GM19099 (cell line): ENCODE data around the gene TSPOAP1.

ENCODE experiments used
- POLR2A ChIP-seq: IDR thresholded peaks from 3 replicates; pipeline ENCODE4 v1.6.1; 2011; ENCODE audit warnings: low read depth; ENCODE audit not compliant: insufficient read length; ENCODE audit errors: extremely low read depth

TSPOAP1 gene, protein sequence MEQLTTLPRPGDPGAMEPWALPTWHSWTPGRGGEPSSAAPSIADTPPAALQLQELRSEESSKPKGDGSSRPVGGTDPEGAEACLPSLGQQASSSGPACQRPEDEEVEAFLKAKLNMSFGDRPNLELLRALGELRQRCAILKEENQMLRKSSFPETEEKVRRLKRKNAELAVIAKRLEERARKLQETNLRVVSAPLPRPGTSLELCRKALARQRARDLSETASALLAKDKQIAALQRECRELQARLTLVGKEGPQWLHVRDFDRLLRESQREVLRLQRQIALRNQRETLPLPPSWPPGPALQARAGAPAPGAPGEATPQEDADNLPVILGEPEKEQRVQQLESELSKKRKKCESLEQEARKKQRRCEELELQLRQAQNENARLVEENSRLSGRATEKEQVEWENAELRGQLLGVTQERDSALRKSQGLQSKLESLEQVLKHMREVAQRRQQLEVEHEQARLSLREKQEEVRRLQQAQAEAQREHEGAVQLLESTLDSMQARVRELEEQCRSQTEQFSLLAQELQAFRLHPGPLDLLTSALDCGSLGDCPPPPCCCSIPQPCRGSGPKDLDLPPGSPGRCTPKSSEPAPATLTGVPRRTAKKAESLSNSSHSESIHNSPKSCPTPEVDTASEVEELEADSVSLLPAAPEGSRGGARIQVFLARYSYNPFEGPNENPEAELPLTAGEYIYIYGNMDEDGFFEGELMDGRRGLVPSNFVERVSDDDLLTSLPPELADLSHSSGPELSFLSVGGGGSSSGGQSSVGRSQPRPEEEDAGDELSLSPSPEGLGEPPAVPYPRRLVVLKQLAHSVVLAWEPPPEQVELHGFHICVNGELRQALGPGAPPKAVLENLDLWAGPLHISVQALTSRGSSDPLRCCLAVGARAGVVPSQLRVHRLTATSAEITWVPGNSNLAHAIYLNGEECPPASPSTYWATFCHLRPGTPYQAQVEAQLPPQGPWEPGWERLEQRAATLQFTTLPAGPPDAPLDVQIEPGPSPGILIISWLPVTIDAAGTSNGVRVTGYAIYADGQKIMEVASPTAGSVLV (N-terminal part only)

DNA sequence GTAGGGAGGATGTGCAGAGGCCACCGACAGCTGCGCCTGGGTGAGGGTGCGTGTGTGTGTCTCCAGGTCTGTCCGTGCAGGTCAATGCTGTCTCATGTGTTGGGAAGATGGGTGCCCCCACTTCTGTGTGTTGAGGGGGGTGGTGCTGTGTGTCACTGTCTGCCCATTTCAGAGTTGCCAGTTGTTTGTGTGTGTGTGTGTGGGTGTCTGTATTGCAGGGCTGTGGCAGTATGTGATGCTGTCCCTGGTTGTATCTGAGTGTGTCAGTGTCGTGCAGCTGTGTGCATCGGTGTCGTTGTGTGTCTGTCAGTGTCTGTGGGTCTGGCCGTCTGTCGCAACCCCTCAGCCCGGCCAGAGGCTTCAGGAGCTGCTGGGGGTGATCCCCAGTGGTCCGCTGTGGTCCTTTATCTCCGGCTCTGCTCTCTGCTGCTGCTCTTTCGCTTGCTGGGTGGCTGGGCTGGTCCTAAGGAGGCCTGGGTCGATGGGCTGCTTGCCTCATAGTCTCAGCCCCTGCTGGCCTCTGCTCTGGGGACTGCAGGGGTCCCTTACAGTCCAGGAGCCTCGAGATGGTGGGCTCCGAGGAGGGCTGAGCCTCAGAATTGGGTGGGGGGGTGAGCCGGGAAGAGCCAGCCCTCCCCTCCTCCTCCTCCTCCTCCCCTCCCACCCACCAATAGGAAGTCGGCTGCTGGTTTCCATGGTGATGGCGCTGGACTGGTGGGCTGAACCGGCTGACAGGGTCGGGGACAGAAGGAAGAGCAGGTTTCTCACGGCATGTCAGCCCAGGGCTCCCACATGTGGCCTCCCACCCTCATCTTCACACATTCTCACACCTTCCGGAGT is at the start of gene TSPOAP1:
TSS of gene TSPOAP1 (minus strand) at position 601 of the 840 bp plus-strand sequence. CDS start 875 bp downstream, outside the sequence.
- TF ChIP-seq POLR2A = no peak

DNA sequence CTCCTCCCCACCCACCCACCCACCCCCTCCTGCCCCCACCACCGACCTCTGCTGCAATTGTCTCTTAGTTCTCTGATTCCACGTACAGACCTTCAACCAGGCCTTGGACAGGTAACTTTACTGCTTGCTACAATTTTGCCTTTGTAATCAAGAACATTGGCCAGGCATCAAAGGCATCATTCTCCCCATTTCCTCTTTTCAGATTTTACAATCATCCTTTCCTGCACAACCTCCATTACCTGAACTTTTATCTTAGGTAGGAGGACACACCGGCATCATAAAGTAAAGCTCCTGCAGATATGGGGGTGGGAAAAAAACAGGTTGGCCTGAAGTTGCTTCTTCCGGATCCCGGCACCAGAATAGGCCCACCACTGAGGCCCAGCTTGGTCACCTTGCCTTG is 49.1 kb upstream of the TSPOAP1 start:
- TF ChIP-seq POLR2A = no peak

DNA sequence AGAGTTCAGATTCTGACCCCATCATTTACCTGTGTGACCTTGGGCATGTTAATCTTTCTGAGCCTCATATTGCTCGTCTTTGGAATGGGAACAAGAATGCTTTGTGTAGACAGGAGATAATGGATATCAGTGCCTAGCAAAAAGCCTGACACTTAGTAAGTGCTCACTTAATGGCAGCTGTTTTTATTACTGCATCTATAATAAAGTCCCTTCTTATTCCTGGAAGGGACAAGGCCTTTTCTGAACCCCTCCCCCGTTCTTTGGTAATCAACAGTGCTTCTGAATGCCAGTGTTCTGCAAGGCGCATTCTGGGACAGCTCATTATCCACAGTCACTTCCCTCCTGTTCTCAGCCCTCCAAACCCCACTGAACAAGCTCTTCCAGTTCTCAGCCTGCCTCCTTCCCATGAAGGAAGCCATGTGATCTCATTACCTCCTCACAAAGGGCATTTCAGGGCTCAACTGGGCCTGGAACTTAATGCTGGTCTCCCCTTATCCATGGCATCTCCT is 48.6 kb upstream of the TSPOAP1 start:
- no peak for TF ChIP-seq POLR2A

DNA sequence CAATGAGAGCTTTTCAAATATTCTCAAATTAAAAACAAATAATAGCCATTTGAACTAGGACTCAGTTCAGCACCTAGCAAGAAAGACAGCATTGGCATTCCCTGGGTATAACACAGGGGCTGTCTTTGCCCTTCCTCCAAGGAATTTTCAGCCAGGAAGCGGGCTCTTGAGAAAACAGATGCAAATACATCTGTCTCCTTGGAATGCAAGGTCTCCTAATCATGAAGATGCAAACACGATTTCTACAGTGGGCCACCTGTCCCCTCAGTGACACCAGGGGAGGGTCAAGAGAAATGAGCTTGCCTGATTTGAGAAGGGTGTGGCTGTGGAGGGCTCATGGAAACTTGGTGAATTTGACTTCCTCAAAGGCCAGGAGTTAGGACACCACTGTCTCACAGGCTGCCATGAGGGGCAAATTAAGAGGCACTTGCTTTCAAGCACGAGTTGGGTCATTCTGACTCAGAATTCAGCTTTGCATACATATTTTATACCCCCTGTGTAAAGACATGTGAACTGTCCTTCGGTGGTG is 47.9 kb upstream of the TSPOAP1 start:
- no peak for TF ChIP-seq POLR2A

DNA sequence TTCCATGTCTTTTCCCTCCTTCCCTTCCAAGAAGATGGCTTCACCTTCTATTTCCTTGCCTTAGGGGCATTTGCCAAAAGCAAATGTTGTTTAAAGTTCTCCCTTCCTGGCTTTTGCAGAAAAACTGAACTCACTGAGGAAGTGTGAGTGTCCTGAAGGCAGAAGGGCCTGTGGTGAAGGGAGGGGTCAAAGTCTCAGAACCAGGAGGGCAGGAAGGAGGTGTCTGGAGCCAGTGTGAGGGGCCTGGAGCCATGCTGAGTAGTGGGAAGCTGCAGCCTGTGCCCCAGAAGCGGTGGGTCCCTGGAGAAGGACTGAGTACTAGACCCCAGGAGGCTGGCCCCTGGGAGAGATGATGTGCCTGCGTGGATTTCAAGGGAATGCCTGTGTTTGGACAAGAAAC is 47.2 kb upstream of the TSPOAP1 start:
- TF ChIP-seq POLR2A = no peak

DNA sequence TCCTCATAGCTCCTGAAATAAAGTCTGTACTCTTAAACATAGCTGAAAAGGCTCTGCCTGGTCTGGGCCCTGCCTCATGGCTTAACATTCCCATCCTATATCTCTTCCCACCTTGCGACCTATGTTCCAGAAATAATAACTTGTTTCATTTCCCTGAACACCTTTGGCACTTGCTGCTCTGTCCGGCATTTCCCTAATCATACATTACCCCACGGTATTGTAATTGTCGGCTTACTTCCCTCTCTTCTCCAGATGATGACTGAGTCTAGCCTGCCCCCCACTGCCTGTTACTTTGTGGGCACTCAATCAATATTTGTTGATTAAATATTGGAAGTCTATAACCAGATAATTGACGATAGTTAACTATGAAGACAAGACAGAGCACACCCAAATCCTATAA is 46.7 kb upstream of the TSPOAP1 start:
- no peak for TF ChIP-seq POLR2A

DNA sequence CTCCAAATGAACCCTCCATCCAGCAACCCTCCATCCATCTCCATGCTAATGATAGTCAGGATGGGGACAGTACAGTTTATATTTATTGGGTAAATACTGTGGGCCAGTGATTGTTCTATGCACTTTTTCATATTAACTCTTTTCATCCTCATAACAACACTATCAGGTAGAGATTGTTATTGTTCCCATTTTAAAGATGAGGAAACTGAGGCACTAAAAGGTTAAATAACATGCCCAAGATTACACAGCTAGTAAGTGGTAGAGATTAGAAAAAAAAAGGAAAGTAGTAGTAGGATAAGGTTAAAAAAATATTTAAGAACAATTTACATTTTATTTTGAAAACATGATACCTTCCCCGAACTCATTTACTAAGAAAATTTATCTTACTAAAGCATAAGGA is 45.3 kb upstream of the TSPOAP1 start:
- TF ChIP-seq POLR2A = no peak

DNA sequence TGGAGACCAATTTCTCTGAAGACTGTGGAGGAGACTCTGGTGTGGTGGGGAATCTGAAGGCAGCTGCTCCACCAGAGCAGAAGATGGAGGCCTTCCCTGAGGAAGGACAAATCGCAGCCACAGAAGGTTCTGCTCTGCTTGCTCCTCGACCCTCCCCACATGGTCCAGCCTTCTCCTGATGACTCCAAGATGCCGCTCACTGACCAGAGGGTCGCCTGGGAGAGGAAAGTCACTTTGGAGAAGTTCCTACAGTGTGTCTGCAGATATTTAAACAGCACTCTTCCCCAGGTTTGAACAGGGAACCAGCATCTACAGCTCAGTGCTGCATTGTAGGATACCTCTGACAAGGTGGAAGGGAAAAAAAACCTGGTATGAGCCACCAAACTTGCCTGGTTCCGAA is 44.4 kb upstream of the TSPOAP1 start:
- no peak for TF ChIP-seq POLR2A

DNA sequence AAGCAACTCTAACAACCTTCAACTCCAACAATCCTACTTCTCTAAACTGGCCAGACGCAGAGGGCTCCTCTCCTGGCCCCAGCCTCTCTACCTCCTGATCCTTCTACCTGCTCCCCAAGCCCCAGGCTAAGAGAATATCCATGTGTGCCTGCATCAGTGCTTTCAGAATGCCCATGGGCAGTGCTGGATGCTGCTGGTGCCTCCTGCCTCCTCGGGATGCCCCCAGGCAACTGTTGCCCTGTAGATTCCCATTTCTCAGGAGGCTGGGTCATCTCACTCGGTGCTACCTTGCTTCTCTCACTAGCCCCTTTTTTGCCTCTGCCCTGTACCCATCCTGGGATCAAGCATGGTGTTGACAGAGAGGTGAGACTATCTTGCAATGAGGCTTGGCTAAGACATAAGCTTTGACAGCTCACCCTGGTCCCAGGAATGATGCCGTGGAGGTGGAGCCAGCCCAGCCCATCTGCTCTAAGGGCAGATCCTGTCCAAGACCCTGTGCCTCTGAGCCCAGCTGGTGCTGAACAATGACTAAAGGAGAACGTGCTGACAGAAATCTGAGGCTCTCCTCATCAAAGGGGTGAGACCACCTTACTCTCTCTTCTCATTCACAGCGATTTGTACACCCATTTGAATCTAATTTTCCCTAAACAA is 42.8 kb upstream of the TSPOAP1 start:
- no peak for TF ChIP-seq POLR2A

DNA sequence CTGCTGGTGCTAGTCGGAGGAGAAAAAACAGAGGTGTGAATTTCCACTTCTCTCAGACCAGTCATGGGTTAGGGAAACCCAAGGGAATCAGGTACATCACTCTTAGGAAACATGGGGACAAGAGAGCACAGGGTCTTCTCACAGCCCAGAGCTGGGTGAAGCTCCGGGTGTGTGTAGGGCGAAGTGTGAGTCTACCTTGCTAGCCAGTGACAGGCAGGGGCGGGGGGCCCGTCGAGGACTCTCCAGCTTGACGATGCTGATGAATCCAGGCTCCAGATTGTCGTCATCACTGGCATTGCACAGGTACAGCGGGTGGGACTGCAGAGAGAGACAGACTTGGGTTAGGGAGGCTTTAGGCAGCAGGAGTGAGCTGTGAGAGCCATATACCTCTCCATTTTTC is 42.1 kb upstream of the TSPOAP1 start:
- TF ChIP-seq POLR2A = no peak

DNA sequence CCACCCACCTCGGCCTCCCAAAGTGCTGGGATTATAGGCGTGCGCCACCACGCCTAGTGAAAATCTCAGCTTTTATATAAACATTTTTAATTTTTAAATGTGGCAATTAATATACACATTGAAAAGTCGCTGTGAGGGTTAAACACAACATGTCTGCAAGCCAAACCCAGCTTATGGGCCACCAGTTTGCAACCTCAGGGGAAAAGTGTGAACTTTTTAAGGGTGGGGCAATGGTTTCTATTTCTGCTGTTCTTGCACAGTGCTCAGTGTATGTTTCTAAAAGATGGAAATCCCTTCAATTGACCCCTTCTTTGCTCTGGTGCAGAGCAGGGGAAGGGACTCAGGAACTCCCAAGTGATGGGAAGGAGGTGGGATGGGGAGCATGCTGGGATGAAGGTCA is 41.7 kb upstream of the TSPOAP1 start:
- no peak for TF ChIP-seq POLR2A

DNA sequence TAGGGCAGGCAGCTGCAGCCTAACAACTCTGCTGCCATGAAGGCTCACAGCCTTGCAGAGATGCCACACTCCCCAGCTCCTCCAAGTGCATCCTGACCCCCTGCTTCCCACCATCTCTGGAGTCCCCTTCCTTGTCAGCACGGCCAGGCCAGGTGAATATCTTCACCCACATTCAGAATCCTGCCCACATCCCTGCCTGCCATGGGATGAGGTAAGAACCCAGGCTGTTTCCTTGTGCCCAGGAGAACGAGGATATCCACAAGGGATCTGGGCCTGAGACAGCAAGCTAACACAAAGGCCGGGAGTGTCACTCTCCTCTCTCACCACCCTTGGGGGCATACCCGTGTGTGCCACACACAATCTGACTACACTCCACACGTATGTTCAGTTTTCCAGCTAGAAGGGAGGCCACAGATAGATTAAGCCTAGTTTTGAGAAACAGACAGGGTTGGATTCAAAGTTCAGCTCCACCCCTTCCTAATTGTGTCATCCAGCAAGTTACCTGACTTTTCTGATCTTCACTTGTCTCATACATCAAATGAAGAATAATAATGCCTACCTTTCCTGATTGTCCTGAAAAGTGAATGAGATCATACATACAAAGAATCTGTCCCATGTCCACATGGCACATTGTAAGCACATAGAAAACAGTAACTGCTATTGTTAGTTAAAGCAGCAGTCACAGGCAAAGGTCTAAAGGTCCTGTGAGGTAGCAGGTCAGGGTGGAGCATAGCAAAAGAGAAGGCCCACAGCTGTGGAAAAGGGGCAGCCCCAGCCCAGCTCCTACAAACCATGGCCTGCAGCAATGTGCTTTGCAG is 40.8 kb upstream of the TSPOAP1 start:
- no peak for TF ChIP-seq POLR2A

DNA sequence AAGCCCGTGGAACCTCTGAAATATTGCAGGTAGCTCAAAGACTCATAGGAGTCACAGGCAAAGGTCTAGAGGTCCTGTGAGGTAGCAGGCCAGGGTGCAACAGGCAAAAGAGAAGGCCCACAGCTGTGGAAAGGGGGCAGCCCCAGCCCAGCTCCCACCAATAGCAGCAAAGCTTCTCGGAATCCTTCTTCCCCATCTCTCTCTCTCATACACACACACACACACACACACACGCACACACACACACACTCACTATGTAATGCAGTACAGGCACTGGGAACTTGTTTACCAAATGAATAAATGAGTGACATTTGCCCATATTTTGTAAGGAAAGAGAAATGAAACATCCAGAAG is 40.2 kb upstream of the TSPOAP1 start:
- TF ChIP-seq POLR2A = no peak
